HG03469 (cell line): Measurements from ENCODE around the gene CUX1.
A peak's percentile ranks its signal among the peaks of the same experiment; 100 is the strongest.
"Not testable (repeated sequence)": the region's sequence is repeated elsewhere in the genome, so short reads cannot be mapped to it uniquely, and the experiment has no call there.

ENCODE experiments used
- ATAC-seq: cut with Tn5 transposase; IDR thresholded peaks from one replicate; pipeline ENCODE4 v1.9.1; 2021; ENCODE audit warnings: mild to moderate bottlenecking, moderate library complexity, moderate number of reproducible peaks; ENCODE audit not compliant: unreplicated experiment

Gene CUX1

DNA sequence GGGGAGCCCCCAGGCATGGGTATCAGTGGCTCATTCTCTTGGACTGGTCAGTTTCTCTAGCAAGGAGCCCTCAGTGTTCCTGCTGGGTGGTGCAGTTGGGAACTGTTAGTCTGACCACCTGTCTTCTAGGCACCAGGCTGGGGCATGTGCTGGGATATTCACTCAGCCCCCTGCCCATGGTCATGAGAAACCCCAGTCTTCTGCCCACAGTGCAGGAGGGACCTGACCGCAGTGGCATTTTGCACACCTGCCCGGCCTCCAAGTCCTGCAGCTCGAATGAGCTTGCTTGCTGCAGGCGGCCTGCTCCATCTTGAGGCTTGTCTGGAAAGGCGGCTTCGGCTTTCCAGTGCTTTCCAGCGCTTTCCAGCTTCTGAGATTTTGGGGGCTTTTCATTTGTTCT, 36.3 kb downstream of the CUX1 start:
- ATAC-seq: no peak

DNA sequence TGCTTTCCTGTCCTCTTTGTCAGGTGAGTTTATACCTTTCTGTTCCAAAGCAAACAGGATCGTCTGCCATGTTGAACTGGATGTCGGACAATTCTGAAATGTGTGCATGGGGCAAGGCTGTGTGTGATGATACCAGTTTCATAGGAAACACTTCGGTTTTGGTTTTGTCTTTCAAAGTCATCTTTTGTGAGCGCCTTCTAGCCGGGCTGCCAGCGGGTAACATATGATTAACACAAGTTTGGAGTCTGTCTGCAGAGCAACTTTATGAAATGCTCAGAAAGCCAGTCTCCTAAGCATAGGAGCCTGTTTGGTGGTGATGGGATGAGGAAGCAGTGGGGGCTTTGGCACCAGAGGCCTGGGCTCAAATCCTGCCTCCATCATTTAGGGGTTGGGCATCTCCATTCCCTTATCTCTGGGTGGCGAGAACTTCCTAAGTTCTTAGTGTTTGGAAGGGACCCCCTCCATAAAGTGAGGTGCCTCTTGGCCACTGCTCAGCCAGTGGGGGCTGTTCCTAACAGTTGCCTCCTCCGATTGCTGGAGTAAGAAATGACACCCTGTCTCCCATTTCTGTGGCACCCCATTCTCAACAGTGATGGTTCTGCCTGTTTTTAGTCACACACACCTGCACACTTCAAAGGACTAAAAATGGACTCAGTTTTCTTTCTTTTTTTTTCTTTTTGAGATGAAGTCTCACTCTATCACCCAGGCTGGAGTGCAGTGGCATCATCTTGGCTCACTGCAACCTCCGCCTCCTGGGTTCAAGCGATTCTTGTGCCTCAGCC, 36.8 kb downstream of the CUX1 start:
- no peak for ATAC-seq

DNA sequence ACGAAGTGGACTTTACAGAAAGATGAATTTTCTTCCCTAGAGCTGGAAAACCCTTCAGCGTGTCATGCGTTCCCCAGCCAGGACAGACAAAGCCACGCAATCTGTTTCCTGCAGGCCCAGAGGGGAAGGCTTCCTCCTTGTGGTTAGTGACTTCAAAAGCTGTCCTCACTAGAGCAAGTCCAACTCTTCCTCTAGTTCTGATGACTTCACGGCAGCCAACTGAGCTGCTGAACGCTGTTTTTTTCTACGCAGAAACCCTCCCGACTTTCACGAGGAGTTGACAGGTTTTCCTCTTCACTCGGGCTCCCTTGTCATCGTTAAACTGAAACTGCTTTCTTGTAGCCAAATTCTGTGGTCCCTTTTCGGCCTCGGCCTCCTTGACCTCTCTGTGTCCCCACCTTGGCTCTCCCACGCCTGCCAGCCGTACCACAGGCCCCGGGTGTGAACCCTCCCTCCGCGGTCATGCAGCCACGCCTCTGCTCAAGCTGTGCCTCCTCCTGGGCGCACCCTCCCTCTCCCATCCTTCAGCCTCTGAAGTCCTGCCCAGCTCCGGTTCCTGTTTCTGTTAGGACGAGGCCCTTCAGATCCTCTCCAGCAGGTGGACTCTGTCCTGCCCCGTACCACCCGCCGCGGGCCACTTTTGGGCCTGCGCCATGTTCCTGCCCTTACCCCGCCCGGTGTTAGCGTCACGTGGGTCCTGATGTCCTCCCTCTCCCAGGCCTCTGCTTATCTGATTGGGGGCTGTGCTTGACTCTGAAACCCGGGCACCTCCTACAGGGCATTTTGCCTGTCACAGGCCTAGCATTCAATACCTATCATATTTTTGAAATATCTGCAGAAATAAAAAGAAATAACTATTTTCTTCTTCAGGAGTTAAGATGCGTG, 39.3 kb downstream of the CUX1 start:
- ATAC-seq: peak; percentile 63

DNA sequence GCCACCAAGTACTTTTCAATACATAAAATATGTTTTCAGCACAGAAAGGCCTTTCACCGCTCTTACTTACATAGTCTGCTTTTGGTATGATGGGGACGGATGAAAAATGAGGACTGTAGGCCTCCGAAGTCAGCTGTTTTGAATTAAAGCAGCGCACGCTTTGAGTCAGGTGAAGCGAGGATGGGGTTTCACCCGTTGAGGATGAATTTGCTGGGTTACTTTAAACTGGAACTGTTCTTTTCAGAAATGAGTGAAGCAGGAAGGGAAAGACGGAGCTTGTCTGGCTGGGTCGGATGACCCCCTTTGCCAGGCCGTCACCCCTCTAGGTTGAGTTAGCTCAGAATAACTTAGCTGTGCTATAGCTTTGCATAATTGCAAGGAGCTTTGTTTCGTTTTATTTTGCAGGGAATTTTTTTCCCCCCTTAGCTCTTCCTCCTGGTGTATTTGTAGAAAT, 40.0 kb downstream of the CUX1 start:
- no peak for ATAC-seq

DNA sequence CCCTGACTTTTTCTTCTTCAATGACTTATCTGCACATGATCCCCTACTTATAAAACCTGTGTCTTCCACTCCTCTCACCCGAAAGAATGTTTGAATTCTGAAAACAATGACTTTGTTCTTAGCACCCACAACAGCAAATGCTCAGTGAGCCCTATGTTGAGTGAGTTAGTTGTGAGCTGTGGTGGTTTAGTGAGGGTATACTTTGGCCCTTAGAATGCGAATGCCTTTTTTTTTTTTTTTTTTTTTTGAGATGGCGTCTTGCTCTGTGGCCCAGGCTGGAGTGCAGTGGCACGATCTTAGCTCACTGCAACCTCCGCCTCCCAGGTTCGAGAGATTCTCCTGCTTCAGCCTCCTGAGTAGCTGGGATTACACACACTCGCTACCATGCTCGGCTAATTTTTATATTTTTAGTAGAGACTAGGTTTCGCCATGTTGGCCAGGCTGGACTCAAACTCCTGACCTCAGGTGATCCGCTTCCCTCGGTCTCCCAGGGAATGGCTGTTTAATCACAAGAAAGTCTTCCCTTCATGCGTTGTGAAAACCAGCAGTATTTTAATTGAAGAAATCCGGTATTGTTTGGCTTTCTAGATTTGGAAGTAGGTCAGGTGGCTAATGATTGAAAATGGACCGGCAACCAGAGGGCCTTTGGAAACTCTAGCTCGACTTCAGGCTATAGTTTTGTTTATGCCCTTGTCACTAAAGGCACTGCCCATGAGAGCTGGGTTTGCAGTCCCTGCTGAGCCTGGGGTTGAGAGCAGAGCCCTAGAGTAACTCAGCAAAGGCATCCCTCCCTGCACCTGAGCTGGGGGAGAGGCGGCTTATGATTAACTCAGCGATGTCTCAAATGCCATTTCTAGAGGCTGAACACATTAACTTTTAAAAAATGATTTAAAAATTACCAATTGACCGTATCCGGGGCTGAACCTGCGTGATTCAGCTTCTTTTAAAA, 41.3 kb downstream of the CUX1 start:
- no peak for ATAC-seq

DNA sequence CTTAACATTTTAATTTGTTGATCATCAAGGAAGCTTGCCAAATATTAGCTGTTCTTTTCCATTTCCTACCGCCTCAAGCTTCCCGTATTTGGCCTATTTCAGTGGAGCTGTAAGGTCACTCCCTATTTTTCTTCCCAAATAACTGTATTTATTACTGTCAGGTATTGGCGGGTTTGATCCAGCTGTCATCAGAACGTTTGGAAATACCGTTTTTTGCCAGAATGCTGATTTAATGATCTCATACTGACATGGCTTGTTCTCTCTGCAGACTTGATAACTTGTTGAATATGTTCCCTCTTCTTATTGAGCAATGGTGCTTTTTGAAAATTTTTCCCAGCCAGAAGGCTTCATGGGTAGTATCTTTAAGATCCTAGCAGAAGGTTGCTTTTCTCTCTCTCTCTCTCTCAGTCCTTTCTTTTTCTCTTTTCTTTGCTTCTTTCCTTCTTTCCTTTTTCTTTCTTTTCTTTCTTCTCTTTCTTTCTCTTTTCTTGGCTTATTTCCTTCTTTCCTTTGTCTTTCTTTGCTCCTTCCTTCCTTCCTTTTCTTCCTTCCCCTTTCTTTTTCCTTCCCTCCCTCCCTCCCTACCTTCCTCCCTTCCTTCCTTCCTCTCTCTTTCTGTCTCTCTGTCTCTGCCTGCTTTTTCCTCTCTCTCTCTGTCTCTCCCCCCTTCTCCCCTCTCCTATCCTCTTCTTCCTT, 42.1 kb downstream of the CUX1 start:
- no peak for ATAC-seq

DNA sequence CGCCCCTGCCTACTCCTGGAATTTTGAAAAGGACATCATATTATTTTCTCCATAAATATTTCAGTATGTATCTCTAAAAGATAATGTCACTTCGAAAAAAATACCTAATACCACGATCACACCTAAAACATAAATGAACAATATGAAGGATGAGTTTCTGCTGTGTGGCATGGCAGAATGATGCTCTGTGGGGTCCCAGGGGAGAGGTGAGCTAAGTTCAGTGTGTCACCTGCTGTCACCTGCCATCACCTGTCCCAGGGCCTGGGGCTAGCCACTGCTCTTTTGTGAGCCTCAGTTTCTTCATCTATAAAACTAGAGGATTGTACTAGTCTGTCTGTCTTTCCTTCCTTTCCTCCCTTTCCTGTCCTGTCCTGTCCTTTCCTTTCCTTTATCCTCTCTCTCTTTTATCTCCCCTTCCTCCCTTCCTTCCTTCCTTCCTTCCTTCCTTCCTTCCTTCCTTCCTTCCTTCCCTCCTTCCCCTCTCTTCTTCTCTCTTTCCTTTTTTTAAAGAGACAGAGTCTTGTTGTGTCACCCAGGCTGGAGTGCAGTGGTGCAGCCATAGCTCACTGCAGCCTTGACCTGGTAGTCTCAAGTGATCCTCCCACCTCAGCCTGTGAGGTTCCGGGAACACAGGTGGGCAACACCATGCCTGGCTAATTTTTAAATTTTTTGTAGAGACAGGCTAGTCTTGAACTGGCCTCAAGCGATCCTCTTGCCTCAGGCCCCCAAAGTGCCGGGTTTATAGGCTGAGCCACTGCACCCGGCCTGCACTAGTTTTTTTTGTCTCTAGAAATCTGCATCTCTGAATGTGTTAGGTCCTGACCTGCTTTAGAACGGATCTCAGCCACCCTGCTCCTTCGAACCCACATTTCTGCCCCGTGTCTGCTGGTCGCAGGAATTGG, 43.1 kb downstream of the CUX1 start:
- no peak for ATAC-seq

DNA sequence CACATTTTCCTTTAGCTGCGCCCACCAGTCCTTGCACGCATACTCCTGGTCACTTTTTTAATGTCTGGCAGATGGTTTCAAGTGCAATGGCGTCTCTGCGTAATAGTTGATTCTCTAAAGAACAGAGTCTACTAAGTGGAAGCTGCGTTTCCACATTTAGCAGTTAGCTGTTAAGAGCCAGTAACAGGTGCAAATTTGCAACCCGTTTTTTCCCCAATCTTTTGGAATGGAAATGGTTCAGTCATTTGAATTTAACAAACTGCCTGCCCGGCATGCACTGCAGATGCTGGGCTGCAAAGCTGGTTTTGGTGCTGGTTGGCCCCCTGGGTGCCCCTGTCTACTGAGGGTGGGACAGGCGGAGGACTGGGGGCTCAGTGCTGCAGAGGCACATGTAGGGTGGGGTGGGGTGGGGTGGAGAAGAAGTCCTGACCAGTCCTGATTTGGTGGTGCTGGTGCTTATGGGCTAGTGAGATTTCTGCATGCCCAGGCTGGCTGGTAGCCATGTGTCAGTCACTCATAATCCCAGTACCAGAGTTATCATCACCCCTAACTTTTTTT, 43.9 kb downstream of the CUX1 start:
- no peak for ATAC-seq

DNA sequence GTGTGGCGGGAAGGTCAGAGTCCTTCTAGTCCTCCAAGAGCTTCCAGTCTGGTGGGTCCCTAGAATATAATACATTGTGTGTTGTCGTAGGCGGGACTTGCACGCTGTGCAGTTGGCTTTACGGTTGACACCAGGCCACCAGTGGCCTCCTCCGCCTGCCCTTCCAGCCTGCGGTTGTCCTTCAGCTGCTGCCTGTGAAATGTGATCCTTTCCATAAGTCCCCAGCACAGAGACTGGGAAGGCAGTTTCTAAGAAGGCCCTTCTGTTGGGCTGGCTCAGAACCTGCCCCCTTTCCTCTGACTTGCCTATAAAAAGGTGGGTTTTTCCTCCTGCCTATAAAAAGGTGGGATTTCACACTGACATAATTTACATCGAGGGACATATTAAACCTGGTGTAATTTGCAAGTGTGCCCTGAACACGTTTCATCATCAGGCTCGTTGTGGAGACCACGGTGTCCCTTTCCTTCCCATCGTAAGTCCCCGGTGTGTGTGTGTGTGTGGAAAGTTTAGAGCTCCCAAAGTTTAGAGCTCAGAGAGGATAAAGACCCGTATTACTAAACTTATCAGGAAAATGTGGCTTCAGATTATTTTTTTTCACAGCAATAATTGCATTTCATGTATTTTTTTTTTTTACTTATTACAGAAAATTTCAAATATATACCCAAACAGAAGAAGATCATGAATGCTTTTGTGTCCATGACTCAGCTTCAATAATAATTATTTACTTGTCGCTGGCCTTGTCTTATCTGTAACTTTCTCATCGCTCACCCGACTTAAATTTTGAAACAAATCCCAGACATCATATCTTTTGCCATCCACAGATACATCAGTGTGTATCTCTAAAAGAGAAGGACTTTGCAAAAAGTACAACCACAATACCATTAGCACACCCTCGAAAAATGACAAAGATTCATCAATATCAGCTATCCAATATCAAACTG, 45.1 kb downstream of the CUX1 start:
- no peak for ATAC-seq

DNA sequence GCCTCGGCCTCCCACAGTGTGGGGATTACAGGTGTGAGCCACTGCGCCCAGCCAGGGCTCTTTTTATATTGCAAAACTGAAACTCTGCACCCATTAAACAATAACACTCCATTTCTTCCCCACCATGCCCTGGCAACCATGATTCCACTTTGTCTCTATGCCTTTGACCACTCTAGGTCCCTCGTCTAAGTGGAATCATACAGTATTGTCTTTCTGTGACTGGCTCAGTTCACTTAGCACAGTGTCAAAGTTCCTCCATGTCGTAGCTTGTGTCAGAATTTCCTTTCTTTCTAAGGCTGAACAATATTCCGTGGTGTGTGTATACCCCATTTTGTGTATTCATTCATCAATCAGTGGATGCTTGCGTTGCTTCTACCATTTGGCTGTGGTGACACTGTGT, 46.2 kb downstream of the CUX1 start:
- ATAC-seq: no peak

DNA sequence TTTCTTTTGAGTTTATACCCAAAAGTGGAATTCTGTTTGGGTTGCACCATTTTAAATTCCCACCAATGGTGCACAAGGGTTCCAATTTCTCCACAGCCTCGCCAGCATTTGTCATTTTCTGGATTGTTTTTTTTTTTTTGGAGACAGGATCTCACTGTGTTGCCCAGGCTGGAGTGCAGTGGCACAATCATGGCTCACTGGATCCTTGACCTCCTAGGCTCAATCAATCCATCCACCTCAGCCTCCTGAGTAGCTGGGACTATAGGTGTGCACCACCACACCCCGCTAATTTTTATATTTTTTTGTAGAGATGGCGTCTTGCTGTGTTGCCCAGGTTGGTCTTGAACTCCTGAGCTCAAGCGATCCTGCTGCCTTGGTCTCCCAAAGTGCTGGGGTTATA, 46.6 kb downstream of the CUX1 start:
- ATAC-seq: no peak

DNA sequence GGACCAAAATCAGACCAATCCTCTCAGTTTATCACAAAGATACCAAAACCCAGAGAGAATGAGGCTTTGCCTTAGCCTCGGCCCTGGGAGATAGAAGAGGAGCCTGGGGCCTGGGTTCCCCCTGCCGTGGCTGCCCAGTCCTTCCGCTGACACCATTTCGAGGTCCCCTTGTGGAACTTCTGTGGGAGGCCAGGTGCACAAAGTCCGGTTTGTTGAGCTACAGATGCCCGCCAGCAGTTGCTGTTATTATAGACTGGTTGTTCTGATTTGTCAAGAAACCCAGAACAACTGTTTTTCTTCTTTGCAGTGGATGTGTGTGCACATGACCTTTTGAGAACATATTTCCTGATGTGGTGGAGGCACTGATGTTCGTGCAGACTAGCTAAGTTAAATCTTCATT, 47.6 kb downstream of the CUX1 start:
- no peak for ATAC-seq

DNA sequence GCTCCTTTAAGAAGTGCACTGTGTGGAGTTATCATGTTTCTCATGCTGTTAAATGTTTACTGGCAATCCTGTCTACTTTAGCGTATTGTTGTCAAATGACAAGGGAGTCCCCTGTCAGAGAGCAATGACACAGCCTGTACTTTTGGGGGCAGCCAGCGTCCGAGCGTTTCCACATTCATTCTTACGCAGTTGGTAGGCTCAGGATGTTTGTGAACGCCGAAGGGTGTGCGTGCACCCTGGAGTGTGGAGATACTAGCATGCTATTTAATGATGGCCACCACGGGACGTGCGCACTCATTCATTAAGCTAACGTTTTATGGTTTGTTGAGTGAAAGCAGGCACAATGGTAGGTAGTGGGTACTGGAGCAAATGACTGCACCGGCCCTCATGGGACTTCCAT, 48.0 kb downstream of the CUX1 start:
- no peak for ATAC-seq

DNA sequence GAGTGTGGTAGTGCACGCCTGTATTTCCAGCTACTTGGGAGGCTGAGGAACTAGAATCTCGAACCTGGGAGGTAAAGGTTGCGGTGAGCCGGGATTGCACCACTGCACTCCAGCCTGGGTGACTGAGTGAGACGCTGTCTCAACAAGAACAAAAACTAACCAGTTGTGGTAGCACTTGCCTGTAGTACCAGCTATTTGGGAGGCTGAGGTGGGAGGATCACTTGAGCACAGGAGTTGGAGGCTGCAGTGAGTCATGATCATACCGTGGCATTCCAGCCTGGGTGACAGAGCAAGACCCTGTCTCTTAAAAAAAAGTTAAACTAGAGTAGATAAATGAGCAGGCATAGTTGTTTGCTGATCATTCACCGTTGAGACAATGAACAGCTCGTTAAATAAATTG, 48.9 kb downstream of the CUX1 start:
- ATAC-seq: no peak

DNA sequence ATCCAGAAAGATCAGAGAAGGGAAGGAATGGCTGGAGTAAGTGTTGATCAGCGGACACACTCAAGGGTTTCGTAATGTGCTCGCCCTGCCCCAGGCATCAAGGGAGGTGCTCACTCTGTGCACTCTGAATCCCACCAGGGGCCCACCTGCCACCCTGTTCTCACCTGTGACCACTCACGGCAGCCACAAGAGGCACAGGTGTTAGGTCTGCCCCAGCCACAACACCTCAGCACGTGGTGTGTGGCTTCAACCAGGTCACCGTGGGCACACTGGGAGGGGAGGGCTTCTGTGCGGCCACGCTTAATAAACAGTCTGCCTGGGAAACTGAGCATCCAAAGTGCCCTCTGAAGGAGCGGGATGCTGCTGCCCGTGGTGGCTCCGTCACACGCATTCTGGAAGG, 49.8 kb downstream of the CUX1 start:
- no peak for ATAC-seq

DNA sequence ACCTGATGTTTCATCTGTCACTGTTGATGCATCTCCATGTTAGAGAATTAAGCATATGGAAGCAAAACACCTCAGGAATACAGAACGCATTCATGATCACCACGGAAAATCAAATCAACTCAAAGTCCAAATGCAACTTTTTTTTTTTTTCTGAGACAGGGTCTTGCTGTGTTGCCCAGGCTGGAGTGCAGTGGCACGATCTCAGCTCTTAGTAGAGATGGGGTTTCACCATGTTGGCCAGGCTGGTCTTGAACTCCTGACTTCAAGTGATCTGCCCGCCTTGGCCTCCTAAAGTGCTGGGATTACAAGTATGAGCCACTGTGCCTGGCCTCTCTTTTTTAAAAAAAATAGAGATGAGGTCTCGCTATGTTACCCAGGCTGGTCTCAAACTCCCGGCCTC, 50.3 kb downstream of the CUX1 start:
- ATAC-seq: not testable (repeated sequence)

DNA sequence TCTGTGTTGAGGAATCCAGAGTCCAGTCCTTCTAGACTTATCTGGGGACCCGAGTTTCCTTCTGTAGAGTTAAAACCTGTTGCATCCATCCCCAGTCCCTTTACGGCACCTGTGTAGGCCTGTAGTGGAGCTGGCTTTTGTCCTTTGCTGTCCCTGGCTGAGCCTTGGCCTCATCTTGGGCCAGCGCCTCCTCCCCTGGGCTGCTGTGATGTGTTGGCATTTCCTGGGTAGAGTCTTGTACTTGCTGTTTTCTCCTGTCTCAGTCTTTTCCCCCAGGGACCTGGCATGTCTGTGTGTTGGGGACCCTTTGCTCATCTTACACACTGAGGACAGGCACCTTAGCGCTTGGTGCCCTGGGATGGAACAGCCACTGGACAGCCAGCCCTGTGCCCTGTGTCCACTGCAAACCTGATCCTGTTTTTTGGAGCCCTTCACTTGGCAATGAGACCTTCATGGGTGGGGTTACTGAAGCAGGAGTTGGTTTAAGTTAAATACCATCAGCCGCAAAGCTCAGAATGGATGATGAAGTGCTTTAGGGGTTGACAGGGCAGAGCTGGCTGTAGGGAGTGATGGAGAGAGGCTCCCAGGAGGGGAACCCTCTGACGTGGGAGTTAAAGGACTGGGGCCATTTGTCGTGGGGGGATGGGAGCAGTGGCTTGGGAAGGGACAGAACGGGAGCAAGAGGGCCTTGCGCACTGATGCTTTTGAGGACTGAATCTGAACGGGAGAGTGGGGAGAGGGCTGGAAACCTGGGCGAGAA, 50.9 kb downstream of the CUX1 start:
- ATAC-seq: no peak
